WTC11 (cell line): ENCODE measurements around the gene LRRFIP2. TPM values are rescaled to one million over a fixed set of nuclear protein-coding genes. Genes with fewer than 3 reads are reported as not detected.
"Not testable (repeated sequence)": the region's sequence is repeated elsewhere in the genome, so short reads cannot be mapped to it uniquely, and the experiment has no call there.

ENCODE experiments used
- ATAC-seq: fragments of 200-7000 bp; cut with Tn5 transposase; 2 replicates; pipeline ENCODE4 v1.10.0; 2021; ENCODE audit warnings: mild to moderate bottlenecking, moderate library complexity
- CTCF ChIA-PET: fragments of 300-600 bp; sonication (Branson Sonifier 250); formaldehyde crosslinking; loops from one replicate; lab custom pipeline; 2021; ENCODE audit warnings: antibody characterized with exemption; lab: Charles Lee
- POLR2A ChIA-PET: fragments of 350-600 bp; sonication (Branson Sonifier 250); formaldehyde crosslinking; loops from one replicate; lab custom pipeline; 2021; ENCODE audit warnings: antibody characterized with exemption; lab: Charles Lee
- DNase-seq: peaks from one replicate; pipeline ENCODE4 v3.0.0; 2021; ENCODE audit warnings: low spot score
- H3K27ac Mint-ChIP-seq: 2 replicates; pipeline ENCODE4 v1.8.0; 2021; ENCODE audit warnings: mixed read lengths
- H3K27me3 Mint-ChIP-seq: 2 replicates; pipeline ENCODE4 v1.8.0; 2021; ENCODE audit warnings: low read depth, mild to moderate bottlenecking, moderate library complexity, mixed read lengths
- H3K36me3 Mint-ChIP-seq: 2 replicates; pipeline ENCODE4 v1.8.0; 2021; ENCODE audit warnings: mixed read lengths
- H3K4me1 Mint-ChIP-seq: 2 replicates; pipeline ENCODE4 v1.8.0; 2022; ENCODE audit warnings: mixed read lengths
- H3K4me3 Mint-ChIP-seq: 2 replicates; pipeline ENCODE4 v1.8.0; 2021; ENCODE audit warnings: mild to moderate bottlenecking, moderate library complexity, mixed read lengths
- H3K9me3 Mint-ChIP-seq: 2 replicates; pipeline ENCODE4 v1.8.0; 2021; ENCODE audit warnings: mixed read lengths
- ATF3 ChIP-seq: sonication (generic); formaldehyde crosslinking; conservative IDR thresholded peaks from 2 replicates; pipeline ENCODE4 v1.8.1; 2022; ENCODE audit warnings: mild to moderate bottlenecking, missing genetic modification reagents
- ATF6 ChIP-seq: sonication (generic); formaldehyde crosslinking; IDR thresholded peaks from 2 replicates; pipeline ENCODE4 v1.8.1; 2023; ENCODE audit warnings: mild to moderate bottlenecking, missing genetic modification reagents
- CREM ChIP-seq: sonication (generic); formaldehyde crosslinking; IDR thresholded peaks from 2 replicates; pipeline ENCODE4 v1.8.1; 2022; ENCODE audit warnings: mild to moderate bottlenecking, missing genetic modification reagents, moderate library complexity
- ETV6 ChIP-seq: sonication (generic); formaldehyde crosslinking; IDR thresholded peaks from 2 replicates; pipeline ENCODE4 v1.8.1; 2022; ENCODE audit warnings: mild to moderate bottlenecking, missing genetic modification reagents
- FOXJ3 ChIP-seq: sonication (generic); formaldehyde crosslinking; IDR thresholded peaks from 2 replicates; pipeline ENCODE4 v1.9.0; 2021; ENCODE audit warnings: missing genetic modification reagents, mild to moderate bottlenecking, borderline replicate concordance
- MLX ChIP-seq: sonication (generic); formaldehyde crosslinking; IDR thresholded peaks from 2 replicates; pipeline ENCODE4 v1.8.1; 2023; ENCODE audit warnings: mild to moderate bottlenecking, missing genetic modification reagents, moderate library complexity
- NFYB ChIP-seq: sonication (generic); formaldehyde crosslinking; conservative IDR thresholded peaks from 2 replicates; pipeline ENCODE4 v1.8.0; 2022; ENCODE audit warnings: low read depth, missing genetic modification reagents
- PRDM15 ChIP-seq: sonication (generic); formaldehyde crosslinking; IDR thresholded peaks from 2 replicates; pipeline ENCODE4 v1.8.0; 2022; ENCODE audit warnings: missing genetic modification reagents
- RELA ChIP-seq: sonication (generic); formaldehyde crosslinking; IDR thresholded peaks from 2 replicates; pipeline ENCODE4 v1.8.1; 2022; ENCODE audit warnings: missing genetic modification reagents, mild to moderate bottlenecking, borderline replicate concordance
- RORB ChIP-seq: fragments of 250-450 bp; sonication (Bioruptor Pico); IDR thresholded peaks from 2 replicates; pipeline ENCODE4 v1.9.0; 2021; ENCODE audit warnings: mild to moderate bottlenecking
- SMAD3 ChIP-seq: sonication (generic); formaldehyde crosslinking; IDR thresholded peaks from 2 replicates; pipeline ENCODE4 v1.8.0; 2022; ENCODE audit warnings: missing genetic modification reagents, mild to moderate bottlenecking, borderline replicate concordance
- SP1 ChIP-seq: sonication (generic); formaldehyde crosslinking; conservative IDR thresholded peaks from 2 replicates; pipeline ENCODE4 v1.8.1; 2022; ENCODE audit warnings: missing genetic modification reagents
- ZBTB21 ChIP-seq: sonication (generic); formaldehyde crosslinking; IDR thresholded peaks from 2 replicates; pipeline ENCODE4 v1.8.1; 2023; ENCODE audit warnings: mild to moderate bottlenecking, missing genetic modification reagents, borderline replicate concordance
- ZNF121 ChIP-seq: sonication (generic); formaldehyde crosslinking; IDR thresholded peaks from 2 replicates; pipeline ENCODE4 v1.8.0; 2023; ENCODE audit warnings: missing genetic modification reagents
- ZNF138 ChIP-seq: sonication (generic); formaldehyde crosslinking; conservative IDR thresholded peaks from 2 replicates; pipeline ENCODE4 v1.8.1; 2022; ENCODE audit warnings: mild to moderate bottlenecking, moderate library complexity, missing genetic modification reagents
- ZNF219 ChIP-seq: sonication (generic); formaldehyde crosslinking; IDR thresholded peaks from 2 replicates; pipeline ENCODE4 v1.8.0; 2023; ENCODE audit warnings: missing genetic modification reagents, mild to moderate bottlenecking, borderline replicate concordance
- ZNF532 ChIP-seq: fragments of 250-450 bp; sonication (Bioruptor Pico); IDR thresholded peaks from 2 replicates; pipeline ENCODE4 v1.9.0; 2021; ENCODE audit warnings: mild to moderate bottlenecking, borderline replicate concordance
- total RNA-seq: library from RNA; stranded (reverse); gene quantifications from 3 replicates; pipeline ENCODE4 v1.2.3, GENCODE V29; 2021

Gene LRRFIP2
- total RNA-seq, 1 experiment from 2014 or later, result 23.7 TPM

- Mint-ChIP-seq H3K9me3 (no peaks in the 10 kb centered on the region), H3K36me3 (peaks cover 12% of the 10 kb centered on the region; the same call in 1 of the 2 replicates), H3K27ac (no peak overlapping the region), H3K4me1 (no peaks in the 10 kb centered on the region)
- no peak for ATAC-seq
- TF ChIP-seq RORB (CRISPR knock-in tag), result no peak
- TF ChIP-seq, all 79 proteins: peak for 0
- POLR2A ChIA-PET, result no interaction called here
- DNase-seq, result no peak
- Mint-ChIP-seq H3K27me3 (no peaks in the 10 kb centered on the region), H3K4me3 (no peak overlapping the region)
- CTCF ChIA-PET, result interaction anchor here (0.6 kb wide), 1 partner anchor 53 kb away, joined by 4 read pairs; no protein-coding TSS in a partner anchor
Observed at GRCh38 chr3:37148208-37148607, 26.2 kb downstream of the LRRFIP2 start.

GRCh38 chr3:37147666-37148065 is 26.7 kb downstream of the LRRFIP2 start:
- DNase-seq, result no peak
- H3K4me1 Mint-ChIP-seq, result no peaks in the 10 kb centered on the region
- TF ChIP-seq ZNF219 (CRISPR knock-in tag), result no peak
- TF ChIP-seq MLX (CRISPR knock-in tag), result no peak
- TF ChIP-seq NFYB, result no peak
- TF ChIP-seq ZNF121, result no peak
- no peak for TF ChIP-seq FOXJ3
- H3K4me3 Mint-ChIP-seq, result no peak overlapping the region
- H3K27me3 Mint-ChIP-seq, result no peaks in the 10 kb centered on the region
- H3K27ac Mint-ChIP-seq, result no peak overlapping the region
- peaks cover 17% of the 10 kb centered on the region for H3K36me3 Mint-ChIP-seq
- H3K9me3 Mint-ChIP-seq, result no peaks in the 10 kb centered on the region
- ATAC-seq, result no peak
- ChIA-PET POLR2A (no interaction called here), CTCF (no interaction called here)

- H3K27me3 Mint-ChIP-seq, H3K4me1 Mint-ChIP-seq, DNase-seq, H3K4me3 Mint-ChIP-seq, H3K9me3 Mint-ChIP-seq, POLR2A ChIA-PET, ATAC-seq, H3K27ac Mint-ChIP-seq, CTCF ChIA-PET: not testable (repeated sequence)
- peaks cover 17% of the 10 kb centered on the region for H3K36me3 Mint-ChIP-seq
Observed at GRCh38 chr3:37146927-37147326, 27.5 kb downstream of the LRRFIP2 start.

GRCh38 chr3:37145611-37146010 is 28.8 kb downstream of the LRRFIP2 start:
- H3K9me3 Mint-ChIP-seq, result no peaks in the 10 kb centered on the region
- CTCF ChIA-PET, result no interaction called here
- H3K27ac Mint-ChIP-seq, result no peak overlapping the region
- POLR2A ChIA-PET, result no interaction called here
- no peak overlapping the region for H3K4me3 Mint-ChIP-seq
- no peaks in the 10 kb centered on the region for H3K4me1 Mint-ChIP-seq
- H3K27me3 Mint-ChIP-seq, result no peaks in the 10 kb centered on the region
- H3K36me3 Mint-ChIP-seq, result peaks cover 17% of the 10 kb centered on the region
- DNase-seq (no peak), ATAC-seq (no peak)
- TF ChIP-seq ATF6 (CRISPR knock-in tag) (no peak), ZNF532 (CRISPR knock-in tag) (no peak), SMAD3 (no peak), RELA (no peak), ZBTB21 (CRISPR knock-in tag) (no peak), CREM (CRISPR knock-in tag) (no peak), ATF3 (CRISPR knock-in tag) (no peak), PRDM15 (no peak), ETV6 (CRISPR knock-in tag) (no peak), ZNF138 (CRISPR knock-in tag) (no peak), SP1 (CRISPR knock-in tag) (no peak)
